K562 (cell line): Measurements from ENCODE around the gene LZTR1. TPM values are rescaled to one million over a fixed set of nuclear protein-coding genes. Genes with fewer than 3 reads are reported as not detected.

Source experiments
- ATAC-seq: fragments of 200-7000 bp; cut with Tn5 transposase; 3 replicates; pipeline ENCODE4 v1.9.1; 2020; ENCODE audit warnings: moderate library complexity
- BruUV-seq: library from RNA; stranded (reverse); fragments of 400-500 nt; replicated peaks from 2 replicates; lab custom pipeline; 2021; lab: Mats Ljungman, UMichigan
- CTCF ChIA-PET: fragments of 300-600 bp; formaldehyde crosslinking; extraction: SDS; loops from one replicate; lab custom pipeline; 2021; ENCODE audit warnings: low intra/inter-chr PET ratio; lab: Yijun Ruan, JAX
- POLR2A ChIA-PET: fragments of 300-600, 350-650 bp; sonication (Branson Sonifier 250); formaldehyde crosslinking; extraction: SDS; loops from one replicate; lab custom pipeline; 2021; ENCODE audit warnings: antibody characterized with exemption, inconsistent platforms; lab: Yijun Ruan, JAX
- DNase-seq, 4 experiments: peaks; one replicate each; pipeline versions ENCODE4 v3.0.0 to v3.0.0-alpha.2; 2011 to 2018; ENCODE audit warnings: low spot score in 3 of 4, mixed read lengths in 3 of 4; ENCODE audit errors: extremely low read depth in 1 of 4
- FAIRE-seq: peaks from 2 replicates; lab custom pipeline; 2011; peaks lifted over from hg19 to GRCh38; lab: Jason Lieb, UNC
- H2AFZ ChIP-seq: 2 replicates; pipeline ENCODE4 v1.6.0; 2011; ENCODE audit warnings: low read depth, low read length, control low read depth, inconsistent platforms
- H3K27ac ChIP-seq: fragments of 200-600 bp; 3 replicates; pipeline ENCODE4 v1.8.0; 2011; ENCODE audit warnings: low read depth, mild to moderate bottlenecking, control low read depth, inconsistent platforms, low read length, moderate library complexity, mixed read lengths; ENCODE audit errors: extremely low read depth
- H3K27me3 ChIP-seq, 2 experiments: fragments of 300-600 bp in 1 of 2; 2 replicates in 1 of 2; 3 replicates in 1 of 2; pipeline versions ENCODE4 v1.6.0 to v1.8.0; 2011; ENCODE audit warnings: inconsistent platforms in 2 of 2, low read length in 2 of 2, mild to moderate bottlenecking in 1 of 2, mixed read lengths in 1 of 2, moderate library complexity in 1 of 2; ENCODE audit not compliant: control insufficient read depth in 2 of 2, insufficient read depth in 2 of 2
- H3K36me3 ChIP-seq: fragments of 300-600 bp; 3 replicates; pipeline ENCODE4 v1.8.0; 2011; ENCODE audit warnings: mild to moderate bottlenecking, low read length, inconsistent platforms; ENCODE audit not compliant: control insufficient read depth, insufficient read depth
- H3K4me1 ChIP-seq, 2 experiments: fragments of 200-600 bp in 1 of 2; replicated peaks in 1 of 2; 2 replicates in 1 of 2; 3 replicates in 1 of 2; pipeline versions ENCODE4 v1.5.1 to v1.8.0; 2011; ENCODE audit warnings: inconsistent platforms in 2 of 2, low read length in 2 of 2, mild to moderate bottlenecking in 1 of 2, mixed read lengths in 1 of 2, moderate library complexity in 1 of 2; ENCODE audit not compliant: control insufficient read depth in 2 of 2, insufficient read depth in 2 of 2
- H3K4me2 ChIP-seq: 2 replicates; pipeline ENCODE4 v1.6.1; 2011; ENCODE audit warnings: low read length, control low read depth, inconsistent platforms, mixed read lengths; ENCODE audit not compliant: insufficient read depth
- H3K4me3 ChIP-seq: fragments of 200-600 bp; sonication (generic), shearing (Covaris generic); 2 replicates; pipeline ENCODE4 v1.5.1; 2016; ENCODE audit warnings: control low read depth, inconsistent platforms
- H3K79me2 ChIP-seq: fragments of 200-600 bp; 3 replicates; pipeline ENCODE4 v1.8.0; 2011; ENCODE audit warnings: low read length, inconsistent platforms; ENCODE audit not compliant: control insufficient read depth, insufficient read depth
- H3K9ac ChIP-seq, 2 experiments: 2 replicates each; pipeline versions ENCODE4 v1.6.0 to v1.6.1; 2011; ENCODE audit warnings: low read depth in 2 of 2, low read length in 2 of 2, control low read depth in 1 of 2, inconsistent platforms in 1 of 2, mild to moderate bottlenecking in 1 of 2, mixed read lengths in 1 of 2; ENCODE audit not compliant: insufficient read depth in 1 of 2
- H3K9me1 ChIP-seq: one replicate; pipeline ENCODE4 v1.6.0; 2011; ENCODE audit warnings: inconsistent platforms, mild to moderate bottlenecking, low read length, moderate library complexity; ENCODE audit not compliant: control insufficient read depth, insufficient read depth
- H3K9me3 ChIP-seq: replicated peaks from 2 replicates; pipeline ENCODE4 v1.5.1; 2011; ENCODE audit warnings: low read depth, low read length, inconsistent platforms; ENCODE audit not compliant: control insufficient read depth, insufficient read depth
- H4K20me1 ChIP-seq: replicated peaks from 2 replicates; pipeline ENCODE4 v1.6.1; 2011; ENCODE audit warnings: low read length, inconsistent platforms, mixed read lengths; ENCODE audit not compliant: control insufficient read depth, insufficient read depth
- ARNT ChIP-seq, 2 experiments: fragments of 450-650 bp; IDR thresholded peaks; 2 replicates each; pipeline ENCODE4 v1.6.1; 2016; ENCODE audit warnings: mild to moderate bottlenecking in 1 of 2
- BACH1 ChIP-seq: fragments of 200-800 bp; sonication (Bioruptor generic); IDR thresholded peaks from 2 replicates; pipeline ENCODE4 v1.6.1; 2016; ENCODE audit warnings: missing genetic modification characterization, missing compliant biosample characterization
- CREBBP ChIP-seq: IDR thresholded peaks from one replicate; pipeline ENCODE4 v1.6.1; 2012; ENCODE audit warnings: low read depth, mild to moderate bottlenecking, control low read depth, inconsistent platforms, low read length
- FOXJ2 ChIP-seq: fragments of 200-800 bp; sonication (Bioruptor generic); IDR thresholded peaks from 2 replicates; pipeline ENCODE4 v1.6.1; 2016; ENCODE audit warnings: missing genetic modification characterization, missing compliant biosample characterization
- HCFC1 ChIP-seq: IDR thresholded peaks from 2 replicates; pipeline ENCODE4 v1.6.1; 2012; ENCODE audit warnings: low read depth, low read length, improper control_type of control experiment
- NR2C1 ChIP-seq, 2 experiments: fragments of 450-650 bp; IDR thresholded peaks; 2 replicates each; pipeline ENCODE4 v1.6.1; 2017; ENCODE audit warnings: mild to moderate bottlenecking in 2 of 2, antibody characterized with exemption in 1 of 2, inconsistent platforms in 1 of 2, missing compliant biosample characterization in 1 of 2, missing genetic modification characterization in 1 of 2
- RBM25 ChIP-seq: fragments of 200-400 bp; formaldehyde crosslinking; IDR thresholded peaks from 2 replicates; pipeline ENCODE4 v1.6.1; 2018; ENCODE audit warnings: low read length, low read depth, moderate library complexity; ENCODE audit not compliant: severe bottlenecking
- RFX7 ChIP-seq: fragments of 250-450 bp; sonication (Bioruptor Pico); IDR thresholded peaks from 2 replicates; pipeline ENCODE4 v1.5.1; 2021; ENCODE audit warnings: mild to moderate bottlenecking
- SETDB1 ChIP-seq: IDR thresholded peaks from one replicate; pipeline ENCODE4 v1.6.1; 2012; ENCODE audit warnings: low read length, control low read depth, inconsistent platforms
- SRF ChIP-seq, 2 experiments: fragments of 250-450, 450-650 bp in 1 of 2; sonication (Bioruptor Pico) in 1 of 2; sonication (generic) in 1 of 2; formaldehyde crosslinking; IDR thresholded peaks; 2 replicates each; pipeline versions ENCODE4 v1.5.0 to v1.5.1; 2020 to 2022; ENCODE audit warnings: mild to moderate bottlenecking in 1 of 2, missing genetic modification reagents in 1 of 2
- ZNF311 ChIP-seq: fragments of 250-450 bp; sonication (Bioruptor Pico); IDR thresholded peaks from 2 replicates; pipeline ENCODE4 v1.4.0; 2020; ENCODE audit warnings: mild to moderate bottlenecking, moderate library complexity
- WGBS: fragments of 100-300 bp; shearing (Covaris generic); methylation state at CpG from one replicate; pipeline ENCODE4 v1.1.6; 2016; ENCODE audit warnings: low coverage, mixed read lengths; ENCODE audit not compliant: insufficient coverage; ENCODE audit errors: missing lambda C conversion rate; 5-methylcytosine and 5-hydroxymethylcytosine counted together
- in situ Hi-C: fragments of 300-500 bp; cut with MboI; formaldehyde crosslinking; loops from 4 replicates; pipeline ENCODE4 v1.15.0; 2018; ENCODE audit warnings: inconsistent platforms, mixed read lengths
- intact Hi-C: fragments of 100-400 bp; cut with micrococcal nuclease; formaldehyde crosslinking; loops from 2 replicates; pipeline ENCODE4 v1.14.2; 2022
- polyA plus RNA-seq, 8 experiments: library from polyadenylated mRNA; depleted of rRNA in 4 of 8; stranded (reverse) in 5 of 8; unstranded in 3 of 8; fragments of >200 nt; fragmentation: Nextera tagmentation in 2 of 8; fragmentation: Illumina TruSeq in 1 of 8; extraction: Ambion mirVana in 2 of 8; extraction: Trizol in 1 of 8; gene quantifications; 2 replicates each; pipeline versions ENCODE4 v1.2.1 to v1.2.3, GENCODE V29; 2011 to 2014; ENCODE audit warnings: inconsistent platforms in 1 of 8, missing spikeins in 1 of 8
- total RNA-seq, 7 experiments: library from RNA; depleted of rRNA in 6 of 7; stranded (reverse); fragments of >200 nt in 6 of 7; fragmentation: Illumina TruSeq in 2 of 7; extraction: Trizol in 2 of 7; gene quantifications; 2 replicates each; pipeline versions ENCODE4 v1.2.1 to v1.2.3, GENCODE V29; 2011 to 2021; ENCODE audit warnings: low replicate concordance in 1 of 7
- TF ChIP-seq, protein P1 (sequence below): fragments of 450-650 bp; IDR thresholded peaks from 2 replicates; pipeline ENCODE4 v1.6.1; 2018; ENCODE audit warnings: mild to moderate bottlenecking, low read depth; ENCODE audit not compliant: partially characterized antibody
- TF ChIP-seq, protein P2 (sequence below): fragments of 250-450 bp; sonication (Bioruptor Pico); IDR thresholded peaks from 2 replicates; pipeline ENCODE4 v1.5.0; 2021; ENCODE audit warnings: mild to moderate bottlenecking, moderate library complexity

The LZTR1 gene
- total and polyA plus RNA-seq, 9 of the 15 experiments (the other 6 are each of a cell fraction or from before 2014, with no cell fraction given): 2.2 to 135 (median 63.0) TPM

DNA sequence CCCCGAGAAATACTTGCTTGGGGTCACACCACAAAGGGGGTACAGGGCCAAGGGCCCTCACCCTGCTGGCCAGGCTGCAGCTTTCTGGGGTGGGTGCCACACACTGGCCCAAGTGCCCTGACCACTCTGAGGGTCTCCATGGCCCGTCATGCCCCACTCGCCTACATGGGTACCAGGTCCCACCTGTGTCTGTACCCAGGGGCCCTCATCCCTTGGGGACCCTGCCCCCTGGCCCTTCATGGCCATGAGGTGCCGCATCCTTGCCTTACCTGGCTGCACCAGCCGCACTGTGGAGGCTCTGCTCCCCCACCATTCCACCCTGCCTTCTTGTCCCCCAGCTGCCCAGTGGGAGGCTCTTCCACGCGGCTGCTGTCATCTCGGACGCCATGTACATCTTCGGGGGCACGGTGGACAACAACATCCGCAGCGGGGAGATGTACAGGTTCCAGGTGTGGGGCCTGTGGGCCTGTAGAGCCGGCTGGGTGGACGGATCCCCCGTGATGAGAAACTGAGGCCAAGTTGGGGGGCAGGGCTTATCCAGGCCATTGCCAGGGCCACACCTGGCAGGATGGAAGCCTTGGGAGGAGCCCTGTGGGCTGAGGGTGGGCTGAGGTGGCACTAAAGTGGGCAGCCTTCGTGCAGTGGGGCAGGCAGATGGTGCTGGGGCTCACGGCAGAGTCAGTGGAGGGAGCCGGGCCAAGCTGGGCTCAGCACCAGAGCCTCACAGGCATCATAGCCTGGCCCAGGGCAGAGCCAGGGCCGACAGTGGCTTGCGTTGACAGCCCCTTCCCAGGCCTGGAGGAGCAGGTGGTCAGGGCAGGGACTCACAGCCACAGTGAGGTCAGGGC, 10.6 kb downstream of the LZTR1 start:
- FAIRE-seq: no peak
- ATAC-seq: no peak
- in situ Hi-C loops (no loop called here), intact Hi-C loops (no loop called here)
- ChIA-PET POLR2A (interaction anchor here (1.4 to 17.9 kb wide), 5 partner anchors 8 to 45 kb away, joined by 4 to 451 read pairs (median 57); partner anchors contain the start of genes AIFM3, LZTR1, P2RX6 and THAP7), CTCF (no interaction called here)
- Histone ChIP-seq H3K4me2 (no peak overlapping the region), H3K9me1 (peaks cover 7% of the 10 kb centered on the region), H3K4me1 (peaks cover 0 to 72% of the 10 kb centered on the region in 2 experiments; a peak in 2 of 5 replicates), H3K9ac (peak overlapping the region in 1 of 2 experiments; percentile 15; a peak in 2 of 4 replicates), H4K20me1 (peaks cover 24% of the 10 kb centered on the region; the same call in 1 of the 2 replicates), H2AFZ (no peak overlapping the region), H3K27ac (no peak overlapping the region), H3K36me3 (peaks cover 95% of the 10 kb centered on the region; the same call in 2 of the 3 replicates), H3K79me2 (no peaks in the 10 kb centered on the region), H3K9me3 (no peaks in the 10 kb centered on the region), H3K4me3 (no peak overlapping the region), H3K27me3 (no peaks in the 10 kb centered on the region)
- 87% methylated on average over 21 of the region's 21 CpGs for WGBS
- BruUV-seq: no TSS peak
- DNase-seq: no peak
- TF ChIP-seq RBM25 (no peak), ZNF311 (CRISPR knock-in tag) (no peak), FOXJ2 (no peak), SRF (CRISPR knock-in tag; IDR thresholded peaks at IDR 0.05) (no peak), ARNT (IDR thresholded peaks at IDR 0.05) (no peak), CREBBP (no peak), HCFC1 (no peak), RFX7 (CRISPR knock-in tag) (no peak), NR2C1 (IDR thresholded peaks at IDR 0.05) (no peak), NR2C1 (tag; IDR thresholded peaks at IDR 0.05) (no peak), SETDB1 (peak; percentile 1), BACH1 (no peak)
- TF ChIP-seq, protein P1, sequence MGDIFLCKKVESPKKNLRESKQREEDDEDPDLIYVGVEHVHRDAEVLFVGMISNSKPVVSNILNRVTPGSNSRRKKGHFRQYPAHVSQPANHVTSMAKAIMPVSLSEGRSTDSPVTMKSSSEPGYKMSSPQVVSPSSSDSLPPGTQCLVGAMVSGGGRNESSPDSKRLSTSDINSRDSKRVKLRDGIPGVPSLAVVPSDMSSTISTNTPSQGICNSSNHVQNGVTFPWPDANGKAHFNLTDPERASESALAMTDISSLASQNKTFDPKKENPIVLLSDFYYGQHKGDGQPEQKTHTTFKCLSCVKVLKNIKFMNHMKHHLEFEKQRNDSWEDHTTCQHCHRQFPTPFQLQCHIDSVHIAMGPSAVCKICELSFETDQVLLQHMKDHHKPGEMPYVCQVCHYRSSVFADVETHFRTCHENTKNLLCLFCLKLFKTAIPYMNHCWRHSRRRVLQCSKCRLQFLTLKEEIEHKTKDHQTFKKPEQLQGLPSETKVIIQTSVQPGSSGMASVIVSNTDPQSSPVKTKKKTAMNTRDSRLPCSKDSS: no peak
- TF ChIP-seq, protein P2, sequence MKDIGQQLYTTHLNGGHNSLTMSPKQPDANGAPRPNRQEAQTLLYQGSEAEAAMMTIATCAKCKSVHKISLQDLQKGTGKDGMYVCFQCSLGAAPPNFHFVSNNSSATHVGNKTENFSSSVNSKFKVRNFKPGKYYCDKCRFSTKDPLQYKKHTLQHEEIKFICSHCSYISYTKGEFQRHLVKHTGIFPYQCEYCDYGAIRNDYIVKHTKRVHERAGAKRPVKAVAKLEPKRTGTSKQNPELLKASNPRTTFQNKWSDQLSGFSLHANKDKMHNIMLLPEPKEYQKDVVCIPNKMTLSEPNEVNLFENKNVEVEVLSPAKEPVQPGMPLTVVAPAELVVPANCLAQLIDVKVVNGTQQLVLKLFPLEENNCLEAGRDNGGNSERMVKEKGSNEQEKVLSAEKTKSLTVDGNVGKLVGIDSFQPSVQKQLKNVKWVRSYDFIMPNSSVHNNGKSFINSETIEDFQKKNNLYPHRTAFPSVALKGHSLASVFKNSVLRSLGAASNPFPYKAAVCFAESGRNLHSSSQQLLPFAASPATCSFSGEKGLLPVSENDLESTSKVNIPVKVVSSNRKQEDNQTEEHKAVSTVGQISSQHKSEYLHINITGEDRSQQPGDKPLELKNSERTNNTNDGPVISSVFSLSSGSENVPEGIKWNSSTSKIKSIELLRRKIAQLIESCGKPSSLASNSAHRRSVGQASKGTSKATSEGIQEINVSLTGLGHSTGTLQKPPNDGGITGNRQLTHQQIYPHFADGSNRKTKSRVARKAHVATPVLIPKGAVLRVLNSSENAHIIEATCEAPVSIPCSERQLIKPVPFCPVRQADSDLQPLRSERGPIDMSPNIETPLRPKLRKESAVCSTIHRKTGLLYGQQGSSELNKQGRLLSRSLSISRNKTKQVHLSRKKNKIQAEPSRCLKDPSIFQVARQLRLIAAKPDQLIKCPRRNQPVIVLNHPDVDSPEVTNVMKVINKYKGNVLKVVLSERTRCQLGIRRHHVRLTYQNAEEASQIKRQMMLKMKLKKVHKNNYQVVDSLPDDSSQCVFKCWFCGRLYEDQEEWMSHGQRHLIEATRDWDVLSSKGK: no peak
